Measurements from ENCODE around the gene LY6G5B. TPM values are rescaled to one million over a fixed set of nuclear protein-coding genes. Genes with fewer than 3 reads are reported as not detected.

Gene LY6G5B
- total and polyA plus RNA-seq, 2 donors (not counting 3 experiments of a cell fraction or from before 2014, with no cell fraction given) = 15.4 to 25.0 TPM

- POLR2A ChIA-PET = interaction anchor here (0.9 kb wide), 1 partner anchor 156 kb away, joined by 4 read pairs; the partner anchor contains the start of genes HSPA1A and HSPA1L
- H4K20me1 ChIP-seq (replicated peaks; ENCODE audit: control insufficient read depth, extremely low read depth, insufficient read depth, low read length) = no peaks in the 10 kb centered on the region
- peaks cover 25% of the 10 kb centered on the region for H3K79me2 ChIP-seq (ENCODE audit: control insufficient read depth, insufficient read depth, low read length)
- H2AFZ ChIP-seq (ENCODE audit: low read depth, low read length) = no peak overlapping the region
- intact Hi-C loops (cut with micrococcal nuclease) = no loop called here
- dilution Hi-C loops (cut with MboI; ENCODE audit: extremely low pct_ligation_motif_present, low sequenced_read_pairs) = no loop called here
- peaks cover 36% of the 10 kb centered on the region for H3K4me1 ChIP-seq (ENCODE audit: control insufficient read depth, extremely low read depth, insufficient read depth, low read length)
- BruUV-seq (replicated peaks) = no TSS peak
- FAIRE-seq = no peak
- no peaks in the 10 kb centered on the region for H3K9me1 ChIP-seq (replicated peaks; ENCODE audit: control insufficient read depth, extremely low read depth, insufficient read depth, low read length)
- no peak for DNase-seq (ENCODE audit: low read depth, low spot score)
- no peaks in the 10 kb centered on the region for H3K27me3 ChIP-seq (ENCODE audit: control insufficient read depth in 2 of 2, insufficient read depth in 2 of 2, low read length in 2 of 2)
- no peak overlapping the region for H3K27ac ChIP-seq (ENCODE audit: insufficient read depth, low read depth, low read length)
- H3K36me3 ChIP-seq (ENCODE audit: control insufficient read depth in 2 of 2, extremely low read depth in 1 of 2, insufficient read depth in 2 of 2, low read length in 2 of 2) = peaks cover 3 to 4% of the 10 kb centered on the region in 2 experiments
- no peaks in the 10 kb centered on the region for H3K9me3 ChIP-seq (replicated peaks; ENCODE audit: control insufficient read depth, insufficient read depth, low read length)
- H3K9ac ChIP-seq (replicated peaks; ENCODE audit: extremely low read depth, insufficient read depth, low read length) = no peak overlapping the region
- peak overlapping the region; percentile 67 for H3K4me2 ChIP-seq (ENCODE audit: insufficient read depth, low read length)
- peak overlapping the region in 2 of 3 experiments; percentile 70 to 76 for H3K4me3 ChIP-seq (replicated peaks in 1 of 3; ENCODE audit: insufficient read depth in 1 of 3, low read depth in 1 of 3, low read length in 3 of 3)
- TF ChIP-seq MYC (IDR thresholded peaks at IDR 0.05; ENCODE audit: low read depth, low read length) (no peak), POLR2AphosphoS5 (IDR thresholded peaks at IDR 0.05; ENCODE audit: insufficient read depth, low read depth, low read length) (no peak), EZH2 (IDR thresholded peaks at IDR 0.05; ENCODE audit: borderline replicate concordance, low read depth, low read length, severe bottlenecking) (no peak), GATA2 (IDR thresholded peaks at IDR 0.05; ENCODE audit: insufficient read depth, insufficient read length, low read depth, low read length) (no peak), MAX (IDR thresholded peaks at IDR 0.05; ENCODE audit: insufficient read depth, insufficient read length) (no peak), FOS (IDR thresholded peaks at IDR 0.05; ENCODE audit: borderline replicate concordance, insufficient read depth, low read length) (no peak), POLR2A (IDR thresholded peaks at IDR 0.05; ENCODE audit: low read depth, low read length) (no peak), JUN (IDR thresholded peaks at IDR 0.05; ENCODE audit: borderline replicate concordance, insufficient read depth, insufficient read length, low read depth) (no peak), CTCF (IDR thresholded peaks at IDR 0.05; ENCODE audit: extremely low read depth in 1 of 2, insufficient read depth in 1 of 2, low read depth in 1 of 2, low read length in 2 of 2) (no peak)
- CTCF ChIA-PET = no interaction called here
Observed at GRCh38 chr6:31658983-31659648, 10.7 kb upstream of the LY6G5B start.
